Choroid plexus epithelial cell (primary cell): ENCODE data around the gene OMP.

Source experiments
- DNase-seq: peaks from one replicate; pipeline ENCODE4 v3.0.0-alpha.2; 2010; ENCODE audit warnings: low read depth
- H3K4me3 ChIP-seq: 2 replicates; pipeline ENCODE4 v1.5.1; 2011; ENCODE audit warnings: low read depth, mild to moderate bottlenecking, control low read depth, low read length, moderate library complexity
- CTCF ChIP-seq: conservative IDR thresholded peaks from 2 replicates; pipeline ENCODE4 v1.5.1; 2011; ENCODE audit warnings: low read depth, mild to moderate bottlenecking, control low read depth, inconsistent platforms, low read length, moderate library complexity

Gene OMP

GRCh38 chr11:77136074-77136473 is 33.4 kb downstream of the OMP start:
- DNase-seq, result peak; percentile 54
- no peak overlapping the region for H3K4me3 ChIP-seq
- TF ChIP-seq CTCF, result no peak

GRCh38 chr11:77136784-77137420 is 34.3 kb downstream of the OMP start:
- H3K4me3 ChIP-seq, result no peak overlapping the region
- TF ChIP-seq CTCF, result no peak
- no peak for DNase-seq

- no peak for TF ChIP-seq CTCF
- DNase-seq, result no peak
- H3K4me3 ChIP-seq, result no peak overlapping the region
Measured at GRCh38 chr11:77137421-77137820, 34.8 kb downstream of the OMP start.

- H3K4me3 ChIP-seq, result no peak overlapping the region
- DNase-seq, result no peak
- TF ChIP-seq CTCF, result no peak
Measured at GRCh38 chr11:77138106-77138649, 35.5 kb downstream of the OMP start.

- no peak for DNase-seq
- TF ChIP-seq CTCF, result no peak
- H3K4me3 ChIP-seq, result no peak overlapping the region
Measured at GRCh38 chr11:77139201-77139600, 36.6 kb downstream of the OMP start.

GRCh38 chr11:77140231-77140851 is 37.7 kb downstream of the OMP start:
- H3K4me3 ChIP-seq, result no peak overlapping the region
- no peak for TF ChIP-seq CTCF
- peak; percentile 20 for DNase-seq

GRCh38 chr11:77141034-77141433 is 38.4 kb downstream of the OMP start:
- DNase-seq, result peak; percentile 65
- no peak overlapping the region for H3K4me3 ChIP-seq
- TF ChIP-seq CTCF, result no peak
